ENCODE results near the gene SLC7A5.
"Not testable (repeated sequence)": the region's sequence is repeated elsewhere in the genome, so short reads cannot be mapped to it uniquely, and the experiment has no call there.

DNA sequence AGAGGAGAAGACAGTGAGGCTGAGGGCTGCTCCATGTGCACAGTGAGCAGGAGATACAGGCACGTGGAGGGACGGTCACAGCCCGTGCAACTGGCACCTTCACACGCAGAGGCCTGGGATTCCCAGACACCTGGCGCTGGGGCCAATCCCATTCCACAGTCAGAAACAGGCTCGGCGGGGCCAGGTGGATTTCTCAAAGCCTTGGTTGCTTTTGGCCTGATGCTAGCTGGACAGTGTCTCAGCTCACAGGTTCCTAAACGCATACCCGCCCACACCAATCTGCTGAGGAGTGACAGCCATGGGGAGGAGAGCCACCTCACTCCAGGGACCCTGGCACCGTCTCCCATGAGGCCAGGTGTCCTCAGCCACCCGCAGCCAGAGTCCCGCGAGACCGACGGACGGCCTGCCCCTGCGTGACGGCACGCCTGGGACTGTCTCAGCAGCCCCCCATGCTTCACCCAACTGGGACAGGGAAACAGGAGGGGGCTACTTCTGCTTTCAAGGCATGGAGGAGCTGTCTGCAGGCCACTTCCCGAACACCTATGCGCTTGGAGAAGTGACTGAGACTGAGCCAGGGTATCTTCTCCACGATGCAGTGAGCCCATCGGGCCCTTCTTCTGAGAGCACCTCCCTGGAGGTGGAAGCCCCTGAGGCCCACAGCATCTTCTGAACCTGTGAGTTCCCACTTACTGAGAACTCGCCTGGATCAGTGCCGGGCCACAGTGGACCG lies 6.5 kb downstream of the SLC7A5 start:
- not testable (repeated sequence) for TF ChIP-seq RAD21 (conservative IDR thresholded peaks at IDR 0.05); EZH2 (IDR thresholded peaks at IDR 0.05; ENCODE audit: borderline replicate concordance, insufficient read depth, low read length, poor library complexity, severe bottlenecking); TAF1 (IDR thresholded peaks at IDR 0.05; ENCODE audit: low read depth); POLR2AphosphoS5 (IDR thresholded peaks at IDR 0.05)
- TF ChIP-seq, protein P1, sequence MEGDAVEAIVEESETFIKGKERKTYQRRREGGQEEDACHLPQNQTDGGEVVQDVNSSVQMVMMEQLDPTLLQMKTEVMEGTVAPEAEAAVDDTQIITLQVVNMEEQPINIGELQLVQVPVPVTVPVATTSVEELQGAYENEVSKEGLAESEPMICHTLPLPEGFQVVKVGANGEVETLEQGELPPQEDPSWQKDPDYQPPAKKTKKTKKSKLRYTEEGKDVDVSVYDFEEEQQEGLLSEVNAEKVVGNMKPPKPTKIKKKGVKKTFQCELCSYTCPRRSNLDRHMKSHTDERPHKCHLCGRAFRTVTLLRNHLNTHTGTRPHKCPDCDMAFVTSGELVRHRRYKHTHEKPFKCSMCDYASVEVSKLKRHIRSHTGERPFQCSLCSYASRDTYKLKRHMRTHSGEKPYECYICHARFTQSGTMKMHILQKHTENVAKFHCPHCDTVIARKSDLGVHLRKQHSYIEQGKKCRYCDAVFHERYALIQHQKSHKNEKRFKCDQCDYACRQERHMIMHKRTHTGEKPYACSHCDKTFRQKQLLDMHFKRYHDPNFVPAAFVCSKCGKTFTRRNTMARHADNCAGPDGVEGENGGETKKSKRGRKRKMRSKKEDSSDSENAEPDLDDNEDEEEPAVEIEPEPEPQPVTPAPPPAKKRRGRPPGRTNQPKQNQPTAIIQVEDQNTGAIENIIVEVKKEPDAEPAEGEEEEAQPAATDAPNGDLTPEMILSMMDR (IDR thresholded peaks at IDR 0.05; ENCODE audit: poor library complexity, severe bottlenecking): not testable (repeated sequence)

Data from neural cell (in vitro differentiated cells).